VCaP (cell line): ENCODE results near the gene TMX3.

Experiments used
- H3K27ac ChIP-seq: fragments of 450-650 bp; 2 replicates; pipeline ENCODE4 v1.5.1; 2017
- TF ChIP-seq, protein P1 (sequence below): fragments of 450-650 bp; conservative IDR thresholded peaks from 2 replicates; pipeline ENCODE4 v1.5.1; 2017; ENCODE audit warnings: mild to moderate bottlenecking, moderate library complexity

Gene TMX3

DNA sequence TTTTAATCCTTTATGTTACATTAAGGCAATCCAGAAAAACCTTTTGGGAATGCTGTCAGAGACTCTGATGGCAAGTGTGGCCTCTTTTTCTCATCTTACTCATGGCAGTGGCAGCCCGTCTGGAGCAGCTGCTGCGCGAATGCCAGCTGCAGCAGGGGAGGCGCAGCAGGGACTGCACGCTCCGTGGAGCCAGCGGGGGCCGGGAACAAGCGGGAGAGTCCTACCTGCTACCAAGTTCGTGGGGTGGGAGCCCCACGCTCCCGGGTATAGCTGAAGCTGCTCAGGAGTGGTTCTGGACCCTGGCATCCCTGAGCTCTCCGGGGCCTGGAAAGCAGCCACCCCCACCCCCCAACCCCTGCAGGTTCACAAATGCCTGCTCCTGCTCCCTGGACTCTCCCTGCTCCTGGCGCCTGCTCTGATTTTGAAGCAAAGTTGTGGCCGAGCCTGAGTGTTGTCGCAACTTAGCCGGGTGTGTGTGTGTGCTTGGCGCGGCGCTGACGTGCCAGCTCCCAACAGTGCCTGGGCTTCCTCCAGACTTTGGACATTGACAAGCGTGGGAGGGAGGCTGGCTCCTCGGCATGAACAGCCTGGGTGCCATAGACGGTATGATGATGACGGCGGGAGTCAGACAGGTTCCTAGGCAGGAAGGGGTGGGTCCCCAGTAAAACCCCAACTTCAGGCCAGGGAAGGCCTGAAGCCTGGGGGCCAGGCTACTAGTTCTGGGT lies 21.7 kb downstream of the TMX3 start:
- H3K27ac ChIP-seq, result no peak overlapping the region
- TF ChIP-seq, protein P1, sequence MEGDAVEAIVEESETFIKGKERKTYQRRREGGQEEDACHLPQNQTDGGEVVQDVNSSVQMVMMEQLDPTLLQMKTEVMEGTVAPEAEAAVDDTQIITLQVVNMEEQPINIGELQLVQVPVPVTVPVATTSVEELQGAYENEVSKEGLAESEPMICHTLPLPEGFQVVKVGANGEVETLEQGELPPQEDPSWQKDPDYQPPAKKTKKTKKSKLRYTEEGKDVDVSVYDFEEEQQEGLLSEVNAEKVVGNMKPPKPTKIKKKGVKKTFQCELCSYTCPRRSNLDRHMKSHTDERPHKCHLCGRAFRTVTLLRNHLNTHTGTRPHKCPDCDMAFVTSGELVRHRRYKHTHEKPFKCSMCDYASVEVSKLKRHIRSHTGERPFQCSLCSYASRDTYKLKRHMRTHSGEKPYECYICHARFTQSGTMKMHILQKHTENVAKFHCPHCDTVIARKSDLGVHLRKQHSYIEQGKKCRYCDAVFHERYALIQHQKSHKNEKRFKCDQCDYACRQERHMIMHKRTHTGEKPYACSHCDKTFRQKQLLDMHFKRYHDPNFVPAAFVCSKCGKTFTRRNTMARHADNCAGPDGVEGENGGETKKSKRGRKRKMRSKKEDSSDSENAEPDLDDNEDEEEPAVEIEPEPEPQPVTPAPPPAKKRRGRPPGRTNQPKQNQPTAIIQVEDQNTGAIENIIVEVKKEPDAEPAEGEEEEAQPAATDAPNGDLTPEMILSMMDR, result no peak

DNA sequence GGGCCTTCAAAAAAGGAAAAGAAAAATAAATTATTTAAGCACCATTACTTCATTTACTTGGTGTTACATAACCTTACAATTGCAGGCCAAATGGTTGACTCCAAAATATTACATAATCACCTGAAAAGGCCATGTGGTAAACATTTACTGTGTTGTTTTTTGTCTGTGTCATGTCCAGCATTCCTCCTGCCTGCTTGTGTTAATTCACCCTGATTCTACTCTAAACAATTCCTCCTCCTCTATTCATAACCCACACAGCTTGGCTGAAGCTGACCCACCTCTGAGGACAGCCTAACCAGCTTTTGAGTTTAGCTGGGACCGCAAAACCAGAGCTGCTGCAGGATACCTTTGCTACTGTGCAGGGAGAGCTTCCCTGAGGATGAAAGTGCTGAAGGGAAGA lies 35.4 kb downstream of the TMX3 start:
- TF ChIP-seq, protein P1, result no peak
- H3K27ac ChIP-seq, result no peak overlapping the region

DNA sequence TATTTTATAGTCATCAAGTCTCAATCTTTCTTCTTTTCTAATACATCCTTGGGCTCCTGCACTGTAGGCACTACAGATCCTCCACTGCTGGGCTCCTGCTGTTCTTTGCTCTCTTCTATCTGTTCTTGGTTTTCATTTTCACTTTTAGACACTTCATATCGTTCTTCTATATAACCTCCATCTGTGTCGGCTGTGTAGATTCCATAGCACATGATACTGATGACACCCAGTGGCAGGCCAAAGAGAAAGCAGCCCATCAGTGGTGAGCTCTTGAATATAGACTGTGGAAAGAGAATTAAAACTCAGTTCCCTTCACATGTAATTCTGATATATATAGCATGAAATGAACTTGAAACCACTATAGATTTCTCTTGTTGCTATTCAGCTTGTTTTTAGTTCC lies 38.0 kb downstream of the TMX3 start:
- TF ChIP-seq, protein P1, result peak; percentile 64
- no peak overlapping the region for H3K27ac ChIP-seq

DNA sequence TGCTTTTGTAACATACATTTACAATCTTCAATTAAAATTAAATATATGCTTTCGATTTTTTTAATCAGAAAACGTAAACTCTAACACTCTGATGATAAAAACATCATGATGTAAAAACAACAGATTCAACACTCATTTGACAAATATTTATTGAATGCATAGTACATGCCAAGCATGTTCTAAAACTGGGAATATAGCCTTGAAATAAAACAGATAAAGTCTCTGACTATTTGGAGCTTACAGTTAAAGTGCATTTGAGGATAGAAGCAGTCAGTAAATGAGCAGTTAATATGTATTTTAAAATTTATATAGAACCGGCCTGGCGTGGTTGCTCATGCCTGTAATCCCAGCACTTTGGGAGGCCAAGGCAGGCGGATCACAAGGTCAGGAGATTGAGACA lies 47.8 kb downstream of the TMX3 start:
- TF ChIP-seq, protein P1, result no peak
- no peak overlapping the region for H3K27ac ChIP-seq

DNA sequence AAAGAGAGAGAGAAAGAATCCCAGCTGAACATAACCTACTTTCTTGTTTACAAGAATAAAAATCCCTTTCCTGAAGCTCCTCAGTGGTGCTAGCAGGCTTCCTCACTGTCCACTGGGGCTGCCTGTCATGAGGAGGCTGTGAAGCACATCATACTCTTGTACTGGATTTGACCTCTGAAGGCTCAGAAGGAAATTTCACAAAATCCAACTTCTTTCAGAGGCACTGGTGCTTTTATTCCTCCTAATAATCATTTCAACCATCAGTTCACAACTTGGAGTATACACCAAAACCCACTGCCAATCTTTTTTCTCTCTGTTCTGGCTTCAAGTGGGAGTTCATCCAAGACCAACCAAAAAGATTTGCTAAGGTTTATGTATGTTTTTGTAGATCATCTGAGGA lies 48.5 kb downstream of the TMX3 start:
- H3K27ac ChIP-seq, result no peak overlapping the region
- TF ChIP-seq, protein P1, result no peak

DNA sequence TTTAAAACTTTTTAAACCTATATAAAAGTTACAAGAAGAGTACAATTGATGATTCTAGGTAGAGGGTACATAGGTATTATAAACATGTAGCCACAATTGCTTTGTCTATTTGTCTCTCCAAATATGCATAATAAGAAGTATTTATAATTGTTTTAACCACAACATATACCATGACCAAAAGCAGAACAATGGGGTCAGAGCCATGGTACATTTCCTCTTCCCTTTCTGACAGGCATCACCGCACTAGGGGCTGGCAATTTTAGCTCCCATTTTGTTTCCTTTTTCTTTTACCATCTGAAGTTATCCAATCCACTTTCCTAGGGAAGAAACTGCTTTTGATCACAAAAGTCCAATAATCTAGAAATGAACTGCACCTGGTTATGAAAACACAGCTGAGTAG lies 49.3 kb downstream of the TMX3 start:
- TF ChIP-seq, protein P1, result no peak
- H3K27ac ChIP-seq, result no peak overlapping the region

DNA sequence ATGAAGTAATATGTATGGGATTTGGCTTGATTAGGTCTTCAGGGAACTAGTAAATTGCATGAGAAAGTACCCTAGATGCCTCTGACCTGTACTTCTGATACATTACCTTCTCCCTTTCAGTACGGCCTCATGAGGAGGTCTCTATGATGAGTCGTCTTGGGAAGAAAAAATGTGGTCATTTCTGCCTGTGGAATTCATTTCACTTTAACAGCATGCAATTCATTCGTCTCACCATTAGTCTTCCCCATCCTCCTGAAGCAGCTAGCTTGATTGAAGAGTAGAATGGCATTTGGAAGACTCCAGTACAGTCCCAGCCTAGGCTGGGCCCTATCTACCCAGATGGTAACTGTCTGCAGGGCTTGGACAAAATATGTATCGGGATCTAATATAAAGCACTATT lies 52.2 kb downstream of the TMX3 start:
- no peak overlapping the region for H3K27ac ChIP-seq

More for the DNA sequence above, 52.2 kb downstream of the TMX3 start:
- TF ChIP-seq, protein P1, result no peak
